BJ (cell line): ENCODE measurements around the gene NFIX. TPM values are rescaled to one million over a fixed set of nuclear protein-coding genes. Genes with fewer than 3 reads are reported as not detected.

ENCODE experiments used
- CTCF ChIA-PET: fragments of 350-600 bp; formaldehyde crosslinking; extraction: SDS; loops from one replicate; lab custom pipeline; 2021; ENCODE audit warnings: antibody characterized with exemption, inconsistent platforms; lab: Yijun Ruan, JAX
- POLR2A ChIA-PET: fragments of 300-600 bp; sonication (Branson Sonifier 250); formaldehyde crosslinking; extraction: SDS; loops from one replicate; lab custom pipeline; 2021; ENCODE audit warnings: antibody characterized with exemption; lab: Charles Lee
- DNase-seq: peaks from one replicate; pipeline ENCODE4 v3.0.0-alpha.2; 2011; ENCODE audit warnings: low read depth
- H3K27me3 ChIP-seq: 2 replicates; pipeline ENCODE4 v1.6.0; 2011; ENCODE audit warnings: low read length; ENCODE audit not compliant: control insufficient read depth, insufficient read depth
- H3K36me3 ChIP-seq: 2 replicates; pipeline ENCODE4 v1.5.1; 2011; ENCODE audit warnings: low read length; ENCODE audit not compliant: control insufficient read depth, insufficient read depth
- H3K4me3 ChIP-seq: 2 replicates; pipeline ENCODE4 v1.5.1; 2011; ENCODE audit warnings: low read depth, mild to moderate bottlenecking, control low read depth, low read length
- polyA plus RNA-seq: library from polyadenylated mRNA; depleted of rRNA; stranded (reverse); fragments of >200 nt; gene quantifications from 2 replicates; pipeline ENCODE4 v1.2.3, GENCODE V29; 2011
- TF ChIP-seq, protein P1 (sequence below): IDR thresholded peaks from 2 replicates; pipeline ENCODE4 v1.5.1; 2011; ENCODE audit warnings: low read depth, mild to moderate bottlenecking, control low read depth, inconsistent platforms, low read length, moderate library complexity; ENCODE audit not compliant: insufficient read depth

The NFIX gene
- polyA plus RNA-seq, 1 experiment: 29.4 TPM

- ChIA-PET CTCF (interaction anchor here (1.6 to 13.8 kb wide), 3 partner anchors 30 to 84 kb away, joined by 8 to 358 read pairs (median 185); no protein-coding TSS in a partner anchor), POLR2A (no interaction called here)
- Histone ChIP-seq H3K4me3 (no peak overlapping the region), H3K27me3 (no peaks in the 10 kb centered on the region), H3K36me3 (peaks cover 20% of the 10 kb centered on the region)
- TF ChIP-seq, protein P1, sequence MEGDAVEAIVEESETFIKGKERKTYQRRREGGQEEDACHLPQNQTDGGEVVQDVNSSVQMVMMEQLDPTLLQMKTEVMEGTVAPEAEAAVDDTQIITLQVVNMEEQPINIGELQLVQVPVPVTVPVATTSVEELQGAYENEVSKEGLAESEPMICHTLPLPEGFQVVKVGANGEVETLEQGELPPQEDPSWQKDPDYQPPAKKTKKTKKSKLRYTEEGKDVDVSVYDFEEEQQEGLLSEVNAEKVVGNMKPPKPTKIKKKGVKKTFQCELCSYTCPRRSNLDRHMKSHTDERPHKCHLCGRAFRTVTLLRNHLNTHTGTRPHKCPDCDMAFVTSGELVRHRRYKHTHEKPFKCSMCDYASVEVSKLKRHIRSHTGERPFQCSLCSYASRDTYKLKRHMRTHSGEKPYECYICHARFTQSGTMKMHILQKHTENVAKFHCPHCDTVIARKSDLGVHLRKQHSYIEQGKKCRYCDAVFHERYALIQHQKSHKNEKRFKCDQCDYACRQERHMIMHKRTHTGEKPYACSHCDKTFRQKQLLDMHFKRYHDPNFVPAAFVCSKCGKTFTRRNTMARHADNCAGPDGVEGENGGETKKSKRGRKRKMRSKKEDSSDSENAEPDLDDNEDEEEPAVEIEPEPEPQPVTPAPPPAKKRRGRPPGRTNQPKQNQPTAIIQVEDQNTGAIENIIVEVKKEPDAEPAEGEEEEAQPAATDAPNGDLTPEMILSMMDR: no peak
- DNase-seq: no peak
These were observed 68.8 kb downstream of the NFIX start for GRCh38 chr19:13064092-13064489.

DNA sequence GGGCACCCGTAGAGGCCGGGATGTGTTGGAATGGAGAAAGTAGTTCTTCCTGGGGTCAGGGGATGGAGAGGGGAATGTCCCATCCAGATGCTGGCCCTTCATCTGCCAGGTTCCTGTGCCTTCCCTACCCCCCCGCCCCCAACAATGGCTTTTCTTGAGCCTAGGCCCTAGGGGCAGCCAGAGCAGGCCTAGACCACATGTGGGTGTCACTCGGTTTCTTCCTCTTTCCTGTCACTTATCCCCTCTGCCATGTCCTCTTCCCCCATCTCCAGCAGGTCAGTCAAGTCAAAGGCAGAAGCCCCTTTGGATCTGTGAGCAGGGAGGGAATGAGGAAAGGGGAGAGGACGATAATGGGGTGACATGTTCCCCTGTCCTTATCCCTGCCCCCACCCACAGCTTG, 71.0 kb downstream of the NFIX start:
- no peaks in the 10 kb centered on the region for H3K27me3 ChIP-seq
- H3K36me3 ChIP-seq: peaks cover 20% of the 10 kb centered on the region
- DNase-seq: no peak
- CTCF ChIA-PET: interaction anchor here (0.6 to 13.8 kb wide), 5 partner anchors 9 to 101 kb away, joined by 3 to 185 read pairs (median 8); no protein-coding TSS in a partner anchor
- TF ChIP-seq, protein P1: no peak
- POLR2A ChIA-PET: no interaction called here
- H3K4me3 ChIP-seq: no peak overlapping the region

GRCh38 chr19:13066933-13067807, 71.9 kb downstream of the NFIX start:
- POLR2A ChIA-PET: no interaction called here
- Histone ChIP-seq H3K4me3 (no peak overlapping the region), H3K27me3 (no peaks in the 10 kb centered on the region), H3K36me3 (peaks cover 17% of the 10 kb centered on the region)
- no peak for DNase-seq
- TF ChIP-seq, protein P1: no peak
- CTCF ChIA-PET: interaction anchor here (1.2 to 3.7 kb wide), 7 partner anchors 10 to 102 kb away, joined by 3 to 15 read pairs (median 7); no protein-coding TSS in a partner anchor

DNA sequence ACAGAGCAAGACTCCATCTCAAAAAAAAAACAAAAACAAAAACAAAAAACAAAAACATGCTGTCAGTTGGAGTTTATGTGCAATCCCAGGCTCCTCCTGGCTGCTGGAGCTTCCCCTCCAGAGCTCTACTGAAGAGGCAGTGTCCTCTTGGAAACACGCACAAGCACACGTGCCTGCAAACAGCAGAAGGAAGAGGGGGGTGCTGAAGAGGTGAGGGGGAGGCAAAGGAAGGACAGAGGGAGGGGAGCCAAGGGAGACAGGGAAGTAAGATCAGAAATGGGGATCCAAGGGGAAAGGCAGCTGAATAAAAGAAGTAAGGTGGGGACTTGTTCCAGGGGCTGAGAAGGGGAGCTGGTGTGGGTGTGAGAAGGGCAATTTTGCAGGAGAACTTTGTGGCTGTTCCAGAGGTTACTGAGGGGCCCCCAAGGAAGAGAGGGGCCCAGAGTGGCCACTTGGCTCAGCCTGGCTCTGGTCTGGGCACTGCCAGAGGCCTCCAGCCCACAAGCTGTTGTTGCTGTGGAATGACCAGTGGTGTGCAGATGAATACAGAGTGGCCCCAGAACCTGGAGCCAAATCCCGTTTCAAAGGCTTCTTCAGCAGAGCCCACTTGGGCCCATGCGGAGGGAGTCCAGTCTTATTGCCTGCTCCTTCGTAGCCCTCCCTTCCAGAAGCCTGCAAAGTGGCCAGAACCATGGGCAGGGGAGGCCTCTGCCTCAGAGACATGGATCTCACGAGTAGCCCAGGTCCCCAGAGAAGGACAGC, 73.0 kb downstream of the NFIX start:
- DNase-seq: no peak
- no peak overlapping the region for H3K4me3 ChIP-seq
- CTCF ChIA-PET: interaction anchor here (1.2 to 3.7 kb wide), 6 partner anchors 11 to 103 kb away, joined by 3 to 15 read pairs (median 8); no protein-coding TSS in a partner anchor
- no peaks in the 10 kb centered on the region for H3K27me3 ChIP-seq
- TF ChIP-seq, protein P1: no peak
- POLR2A ChIA-PET: no interaction called here
- H3K36me3 ChIP-seq: peaks cover 21% of the 10 kb centered on the region
